Stimulated activated CD8-positive, alpha-beta memory T cell treated with anti-CD3 and anti-CD28 coated beads, Interleukin-7, amount 100 ng/mL, for 24 hours (primary cell): ENCODE measurements around the gene KIF13A.
"Not testable (repeated sequence)": the region's sequence is repeated elsewhere in the genome, so short reads cannot be mapped to it uniquely, and the experiment has no call there.

Experiments used
- DNase-seq: peaks from one replicate; pipeline ENCODE4 v3.0.0-alpha.2; 2020; ENCODE audit warnings: low read depth

The KIF13A gene

DNA sequence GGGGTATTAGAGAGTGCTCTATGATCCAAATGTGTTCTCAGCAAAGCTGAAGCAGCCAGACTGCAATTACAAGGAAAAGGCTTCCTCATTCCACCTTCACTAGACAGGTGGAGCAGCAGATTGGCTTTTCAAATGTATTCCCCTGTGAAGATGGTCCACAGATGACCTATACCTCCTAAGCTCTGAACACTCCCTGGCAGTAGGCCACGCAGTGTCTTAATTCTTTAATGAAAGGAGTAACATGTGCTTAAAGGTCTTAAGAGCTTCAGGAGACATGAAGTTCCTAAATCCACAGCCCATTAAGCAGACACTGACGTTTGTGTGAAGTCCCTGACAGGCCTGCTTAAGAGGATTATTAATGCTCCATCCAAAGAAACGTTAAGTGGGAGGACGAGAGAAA lies 141.8 kb downstream of the KIF13A start:
- no peak for DNase-seq

DNA sequence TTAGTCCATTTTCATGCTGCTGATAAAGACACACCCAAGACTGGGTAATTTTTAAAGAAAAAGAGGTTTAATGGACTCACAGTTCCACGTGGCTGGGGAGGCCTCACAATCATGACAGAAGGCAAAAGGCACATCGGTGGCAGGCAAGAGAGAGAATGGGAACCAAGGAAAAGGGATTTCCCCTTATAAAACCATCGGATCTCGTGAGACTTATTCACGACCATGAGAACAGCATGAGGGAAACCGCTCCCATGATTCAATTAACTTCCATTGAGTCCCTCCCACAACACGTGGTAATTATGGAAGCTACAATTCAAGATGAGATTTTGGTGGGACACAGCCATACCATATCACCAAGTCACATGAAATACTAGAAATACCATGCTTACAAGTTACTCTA lies 142.5 kb downstream of the KIF13A start:
- DNase-seq = not testable (repeated sequence)

DNA sequence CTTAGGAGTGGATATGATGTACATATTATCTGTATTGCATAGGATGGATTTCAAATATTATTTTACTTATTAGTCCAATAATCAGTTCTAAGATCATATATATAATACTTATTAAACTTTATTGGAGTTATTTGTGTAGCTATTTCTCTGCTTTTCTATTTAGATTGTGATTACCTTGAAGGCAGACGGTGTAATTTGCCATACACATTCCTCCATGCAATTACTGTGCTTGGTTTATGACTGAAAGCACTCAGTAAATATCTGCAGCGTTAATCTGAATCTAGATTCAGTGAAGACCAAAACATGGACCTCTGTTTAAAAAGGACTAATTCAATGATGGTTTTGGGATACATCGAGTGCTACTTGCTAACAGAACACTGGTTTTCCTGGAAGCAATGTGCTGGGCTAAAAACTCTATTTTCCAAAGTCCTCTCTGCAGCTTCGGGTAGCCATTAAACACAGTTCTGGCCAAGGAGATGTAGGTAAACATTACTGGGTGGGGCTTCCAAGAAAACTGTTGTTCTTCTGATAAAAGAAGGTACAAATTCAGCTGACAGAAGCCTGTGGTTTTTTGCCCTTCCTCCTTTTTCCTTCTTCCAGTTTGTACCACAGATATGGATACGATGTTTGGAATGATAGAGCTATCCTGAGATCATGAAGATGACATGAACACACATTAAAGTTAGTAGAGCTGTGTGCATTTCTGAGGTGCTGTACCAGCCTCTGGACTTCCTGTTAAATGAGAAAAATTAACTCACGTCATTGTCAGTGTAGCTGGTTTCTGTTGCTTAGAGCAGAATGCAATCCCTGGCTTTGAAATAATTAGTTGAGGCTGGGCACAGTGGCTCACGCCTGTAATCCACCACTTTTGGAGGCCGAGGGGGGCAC lies 144.3 kb downstream of the KIF13A start:
- no peak for DNase-seq

DNA sequence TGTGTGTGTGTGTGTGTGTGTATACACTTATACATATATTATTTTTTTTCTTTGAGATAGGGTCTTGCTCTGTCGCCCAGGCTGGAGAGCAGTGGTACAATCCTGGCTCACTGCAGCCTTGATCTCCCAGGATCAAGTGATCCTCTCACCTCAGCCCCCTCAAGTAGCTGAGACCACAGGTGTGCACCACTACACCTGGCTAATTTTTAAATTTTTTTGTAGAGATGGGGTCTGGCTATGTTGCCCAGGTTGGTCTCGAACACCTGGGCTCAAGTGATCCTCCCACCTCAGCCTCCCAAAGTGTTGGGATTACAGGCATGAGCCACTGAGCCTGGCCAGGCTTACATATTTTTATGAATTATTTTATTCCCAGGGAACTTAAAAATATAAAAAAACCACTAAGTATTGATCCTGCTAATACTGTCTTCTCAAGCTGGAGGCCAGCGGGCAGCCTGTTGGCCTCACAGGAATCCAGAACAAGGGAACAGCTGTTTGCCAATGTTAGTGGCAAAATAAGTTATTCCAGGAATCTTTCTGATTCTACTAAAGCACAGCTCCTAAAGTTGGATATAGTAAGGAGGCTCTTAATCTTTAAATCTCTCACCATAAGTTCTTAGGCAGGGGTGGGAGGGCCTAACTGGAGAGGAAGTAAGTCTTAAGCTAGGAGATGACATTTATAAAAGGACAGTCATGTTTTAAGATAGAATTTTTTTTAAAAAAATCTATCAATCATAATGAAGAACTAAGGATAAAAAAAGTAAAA lies 145.2 kb downstream of the KIF13A start:
- DNase-seq = no peak

DNA sequence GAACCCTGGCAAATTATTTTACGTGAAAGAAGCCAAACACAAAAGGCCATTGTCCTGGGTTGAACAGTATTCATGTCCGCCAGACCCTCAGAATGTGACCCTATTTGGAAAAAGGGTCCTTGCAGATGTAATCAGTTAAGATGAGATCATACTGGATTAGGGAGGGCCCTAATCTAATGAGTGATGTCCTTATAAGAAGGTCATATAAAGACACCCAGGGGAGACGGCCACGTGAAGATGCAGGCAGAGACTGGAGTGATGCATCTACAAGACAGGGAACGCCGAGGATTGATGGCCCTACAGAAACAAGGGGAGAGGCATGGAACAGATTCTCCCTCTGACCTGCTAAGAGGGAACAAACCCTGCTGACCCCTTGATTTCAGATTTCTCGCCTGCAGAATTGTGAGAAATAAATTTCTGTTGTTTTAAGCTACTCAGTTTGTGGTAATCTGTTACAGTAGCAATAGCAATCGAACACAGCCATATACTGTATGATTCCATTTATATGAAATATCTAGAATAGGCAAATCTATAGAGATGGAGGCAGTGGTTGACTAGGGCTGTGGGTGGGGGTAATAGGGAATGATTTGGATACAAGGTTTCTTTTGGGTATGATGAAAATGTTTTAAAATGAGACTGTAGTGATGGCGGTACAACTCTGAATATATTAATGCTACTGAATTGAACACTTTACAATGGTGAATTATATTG lies 147.8 kb downstream of the KIF13A start:
- no peak for DNase-seq

DNA sequence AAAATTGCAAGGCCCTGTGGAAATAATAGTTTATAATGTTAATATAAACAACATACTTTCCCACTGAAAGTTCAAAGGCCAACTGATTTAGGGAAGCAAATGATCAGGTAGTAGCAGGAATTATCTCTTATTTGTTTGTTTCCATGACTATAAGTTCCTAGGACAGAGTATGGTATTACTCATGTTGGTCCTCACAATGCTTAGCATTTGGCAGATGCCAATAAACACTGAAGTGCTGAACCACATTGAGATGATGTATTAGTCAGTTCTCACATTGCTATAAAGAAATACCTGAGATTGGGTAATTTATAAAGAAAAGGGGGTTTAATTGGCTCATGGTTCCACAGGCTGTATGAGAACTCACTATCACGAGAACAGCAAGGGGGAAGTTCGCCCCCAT lies 151.1 kb downstream of the KIF13A start:
- no peak for DNase-seq

DNA sequence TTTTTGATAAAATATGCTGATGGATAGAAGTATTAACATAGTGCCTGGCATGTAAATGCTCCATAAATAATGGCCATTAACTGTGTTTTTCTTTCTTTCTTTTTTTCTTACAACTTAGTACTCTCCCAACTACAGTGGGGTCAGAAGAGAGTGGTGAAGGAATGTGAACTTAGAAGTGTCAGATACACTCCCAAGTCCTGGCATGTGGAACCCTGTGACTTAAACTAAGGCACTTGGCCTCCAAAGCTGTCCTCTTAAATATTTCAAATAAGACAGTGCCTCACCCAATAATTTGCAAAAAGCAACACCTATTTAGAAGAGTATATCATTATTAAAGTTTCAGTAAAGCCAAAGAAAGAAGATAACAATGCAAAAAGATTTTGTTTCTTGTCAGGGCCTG lies 151.7 kb downstream of the KIF13A start:
- DNase-seq = no peak

DNA sequence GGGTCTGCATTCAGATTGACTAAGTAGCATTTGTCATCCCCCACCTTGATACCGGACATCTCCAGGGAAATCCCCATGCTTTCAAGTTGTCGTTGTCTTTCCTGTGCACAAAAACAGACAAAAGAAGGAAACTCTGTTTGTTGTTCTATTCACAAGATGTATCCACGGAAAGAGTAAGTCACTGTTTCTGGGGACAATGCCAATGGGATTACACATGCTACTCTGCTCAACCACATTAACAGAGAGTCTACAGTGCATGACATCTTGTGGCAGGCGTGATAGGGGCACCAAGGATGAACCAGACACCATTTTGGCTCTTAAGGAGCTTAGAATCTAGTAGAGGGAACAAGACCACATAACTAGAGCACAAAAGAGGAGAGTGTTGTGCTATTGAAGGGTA lies 156.3 kb downstream of the KIF13A start:
- no peak for DNase-seq

DNA sequence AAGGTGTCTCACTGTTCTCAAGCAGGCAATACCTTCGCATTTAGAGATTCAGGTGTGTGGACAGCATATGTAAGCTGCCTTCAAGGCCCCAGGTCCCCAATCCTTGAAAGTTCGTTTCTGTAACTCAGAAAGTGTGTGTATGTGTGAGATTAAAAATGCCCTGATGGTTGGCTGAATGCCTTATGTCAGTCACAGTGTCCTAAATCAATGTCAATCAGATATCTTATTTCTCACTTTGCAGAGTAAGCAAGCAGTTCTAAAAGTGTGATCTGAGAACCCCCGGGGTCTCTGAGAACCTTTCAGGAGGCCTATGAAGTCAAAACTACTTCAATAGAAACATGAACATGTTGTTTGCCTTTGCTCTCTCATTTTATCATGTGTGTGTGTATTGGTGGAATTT lies 157.5 kb downstream of the KIF13A start:
- DNase-seq = no peak

DNA sequence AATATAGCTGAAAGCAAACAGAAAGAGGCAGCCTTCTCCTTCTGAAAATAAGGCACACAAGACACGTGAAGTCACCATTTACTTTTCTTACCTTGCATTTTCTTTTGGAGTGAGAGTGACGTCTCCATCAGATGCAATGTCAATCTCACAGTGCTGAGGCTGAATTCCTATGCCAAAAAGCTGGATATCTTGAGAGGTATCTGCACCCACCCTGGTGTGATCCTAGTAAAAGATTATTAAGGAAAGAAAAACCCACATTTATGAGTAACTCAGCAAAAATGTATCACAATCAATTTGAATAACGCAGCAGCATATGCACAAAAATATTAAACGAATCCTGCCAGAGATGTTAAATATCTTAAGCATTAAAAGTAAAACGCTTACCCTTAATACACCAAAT lies 159.3 kb downstream of the KIF13A start:
- no peak for DNase-seq

DNA sequence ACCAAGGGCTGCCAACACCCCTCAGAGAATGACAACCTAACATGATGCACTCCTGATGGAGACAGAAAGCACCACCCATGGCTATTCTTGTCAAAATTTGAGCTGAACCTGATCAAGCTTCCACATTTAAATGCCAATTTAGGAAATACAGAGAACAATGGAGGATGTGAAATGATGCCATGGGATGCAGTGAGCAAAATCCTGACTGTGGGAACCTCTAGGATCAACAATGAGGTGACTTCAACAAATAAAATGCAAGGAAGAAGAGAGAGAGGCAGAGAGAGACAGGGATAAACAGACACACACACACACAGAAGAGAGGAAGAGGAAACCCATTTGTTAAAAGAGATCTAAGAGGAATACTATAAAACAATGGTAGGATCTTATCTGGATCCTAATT lies 161.1 kb downstream of the KIF13A start:
- DNase-seq = no peak

DNA sequence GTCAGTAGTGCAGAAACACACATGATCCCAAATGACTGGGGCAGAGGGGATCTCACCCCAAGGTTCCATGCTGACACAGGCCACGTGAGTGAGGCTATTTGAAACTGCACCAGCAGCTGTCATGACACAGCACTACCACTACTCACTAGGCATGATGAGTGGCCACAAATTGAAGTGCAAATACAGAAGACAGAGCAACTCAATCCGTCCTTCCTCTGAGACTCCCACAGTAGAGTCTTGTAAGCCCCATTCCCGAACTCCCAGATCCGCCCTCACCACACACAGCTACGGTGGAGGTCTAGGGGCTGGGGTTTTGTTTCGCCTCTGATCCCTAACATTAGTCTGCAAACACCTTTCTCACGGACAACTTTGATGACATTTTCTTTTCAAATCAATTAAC lies 167.4 kb downstream of the KIF13A start:
- no peak for DNase-seq

DNA sequence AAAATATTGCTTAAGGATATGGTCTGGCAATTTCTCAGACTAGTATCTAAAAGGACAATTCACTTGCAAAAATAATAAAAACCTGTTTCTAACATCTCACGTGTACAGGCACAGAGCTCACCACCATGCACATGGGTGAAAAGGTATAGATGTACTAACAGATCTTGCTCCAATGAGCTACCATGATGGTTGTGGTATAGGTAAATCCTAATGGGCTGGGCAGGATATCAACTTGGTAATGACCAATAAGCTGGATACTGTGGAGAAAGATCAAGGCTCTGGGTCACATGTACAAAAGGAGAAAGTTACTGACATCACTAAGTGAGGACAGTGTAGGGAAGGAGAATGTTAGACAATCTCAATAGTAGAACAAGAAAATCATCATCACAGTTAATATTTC lies 169.7 kb downstream of the KIF13A start:
- no peak for DNase-seq

DNA sequence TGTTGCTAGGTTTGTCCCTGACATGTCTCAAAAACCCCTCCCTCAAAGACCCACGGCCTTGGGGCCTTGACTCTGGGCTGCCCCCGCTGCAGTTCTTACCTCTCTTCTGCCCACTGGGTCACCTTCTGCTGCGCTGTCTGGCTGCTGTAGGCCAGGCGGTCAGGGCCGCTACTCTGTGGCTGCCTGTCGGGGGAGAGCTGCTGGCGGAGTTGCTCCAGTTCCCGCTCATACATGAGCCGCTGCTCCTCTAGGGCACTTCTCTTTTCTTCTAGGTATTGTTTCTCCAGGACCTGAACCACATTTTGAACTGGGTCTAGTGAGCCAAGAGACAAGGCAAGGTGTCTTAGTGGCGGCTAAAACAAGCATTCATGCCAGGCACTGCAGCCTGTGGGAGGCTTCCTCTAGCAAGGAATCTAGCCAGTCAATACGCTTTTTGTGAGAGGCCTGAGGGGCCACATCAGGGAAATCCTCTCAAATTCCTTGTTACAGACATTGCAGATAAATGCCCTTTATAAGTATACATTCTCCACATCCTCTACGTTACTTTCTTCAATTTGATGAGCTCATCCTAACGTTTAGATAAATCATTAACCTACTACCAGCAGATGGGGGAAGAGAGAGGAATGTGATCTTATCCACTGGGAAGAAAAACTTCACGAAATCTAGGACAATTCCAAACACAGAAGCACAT lies 170.4 kb downstream of the KIF13A start:
- DNase-seq = no peak

DNA sequence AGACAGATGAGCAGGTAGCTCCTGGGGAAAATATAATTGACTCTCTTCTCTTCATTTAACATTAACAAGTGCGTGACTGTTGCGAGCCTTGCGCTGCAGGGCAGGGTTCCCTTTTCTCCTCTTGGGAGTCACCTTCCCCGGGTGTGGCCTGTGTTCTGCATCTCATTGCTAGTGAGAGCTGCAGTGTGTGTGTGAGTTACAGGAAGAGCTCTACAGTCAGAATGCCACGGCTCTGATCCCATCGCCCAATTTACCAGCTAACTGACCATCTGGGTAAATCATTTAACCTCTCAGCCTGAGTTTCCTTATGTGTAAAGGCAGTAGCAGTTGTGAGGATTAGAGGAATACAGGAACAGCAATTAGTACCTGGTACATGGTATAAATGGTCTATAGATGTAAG lies 173.9 kb downstream of the KIF13A start:
- no peak for DNase-seq

DNA sequence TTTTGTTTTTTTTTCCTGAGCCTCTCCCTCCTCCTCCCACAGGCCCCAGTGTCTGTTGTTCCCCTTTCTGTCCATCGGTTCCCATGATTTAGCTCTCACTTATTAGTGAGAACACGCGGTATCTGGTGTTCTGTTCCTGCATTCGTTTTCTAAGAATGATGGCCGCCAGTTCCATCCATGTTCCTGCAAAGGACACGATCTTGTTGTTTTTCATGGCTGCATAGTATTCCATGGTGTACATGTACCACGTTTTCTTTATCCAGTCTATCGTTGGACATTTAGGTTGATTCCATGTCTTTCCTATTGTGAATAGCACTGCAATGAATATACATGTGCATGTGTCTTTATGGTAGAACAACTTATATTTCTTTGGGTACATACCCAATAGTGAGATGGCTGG lies 175.1 kb downstream of the KIF13A start:
- no peak for DNase-seq

DNA sequence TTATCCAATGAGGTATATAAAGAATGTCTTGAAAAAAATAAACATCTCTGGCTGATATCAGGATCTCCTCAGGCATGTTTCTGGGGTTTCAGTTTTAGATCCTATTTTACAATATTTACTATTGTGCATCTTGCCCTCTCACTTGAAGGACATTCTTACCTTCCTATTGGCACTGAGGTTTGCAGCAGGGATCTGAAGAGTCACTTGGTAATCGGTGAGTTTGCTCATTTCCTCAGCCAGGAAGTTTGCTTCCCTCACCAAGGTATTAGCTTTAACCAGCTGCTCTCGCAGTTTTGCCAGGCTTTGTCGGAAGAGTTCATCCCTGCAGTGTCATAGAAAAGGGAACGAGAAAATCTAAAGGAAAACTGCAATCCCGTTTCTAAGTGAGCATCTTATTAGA lies 178.8 kb downstream of the KIF13A start:
- DNase-seq = no peak

DNA sequence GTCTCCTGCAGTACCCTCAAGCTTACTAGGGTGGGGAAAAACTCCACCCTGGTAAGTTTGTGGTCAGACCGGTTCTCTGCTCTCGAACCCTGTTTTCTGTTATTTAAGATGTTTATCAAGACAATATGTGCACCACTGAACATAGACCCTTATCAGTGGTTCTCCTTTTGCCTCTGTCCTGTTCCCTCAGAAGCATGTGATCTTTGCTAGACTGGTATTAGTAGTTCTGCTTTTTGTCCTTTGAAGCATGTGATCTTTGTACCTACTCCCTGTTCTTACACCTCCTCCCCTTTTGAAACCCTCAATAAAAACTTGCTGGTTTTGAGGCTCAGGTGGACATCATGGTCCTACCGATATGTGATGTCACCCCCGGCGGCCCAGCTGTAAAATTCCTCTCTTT lies 180.0 kb downstream of the KIF13A start:
- DNase-seq = not testable (repeated sequence)

DNA sequence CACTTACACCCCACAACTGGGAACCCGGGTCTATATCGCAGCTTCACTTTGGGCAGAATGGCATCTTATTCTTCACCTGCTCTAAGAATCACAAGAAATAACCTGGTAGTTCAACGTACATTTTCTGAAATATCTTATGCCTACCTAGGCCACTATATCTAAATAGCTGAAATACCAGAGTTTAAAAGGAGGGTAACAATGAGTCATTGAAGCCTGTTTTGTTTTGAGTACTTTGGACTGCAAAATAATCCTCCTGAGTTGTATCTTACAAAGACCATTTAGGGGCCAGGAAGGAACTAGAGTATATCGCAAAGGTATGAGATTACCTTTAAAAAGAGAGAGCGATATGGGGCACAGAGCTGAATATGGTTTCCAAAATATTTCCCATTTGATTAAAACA lies 184.0 kb downstream of the KIF13A start:
- no peak for DNase-seq

DNA sequence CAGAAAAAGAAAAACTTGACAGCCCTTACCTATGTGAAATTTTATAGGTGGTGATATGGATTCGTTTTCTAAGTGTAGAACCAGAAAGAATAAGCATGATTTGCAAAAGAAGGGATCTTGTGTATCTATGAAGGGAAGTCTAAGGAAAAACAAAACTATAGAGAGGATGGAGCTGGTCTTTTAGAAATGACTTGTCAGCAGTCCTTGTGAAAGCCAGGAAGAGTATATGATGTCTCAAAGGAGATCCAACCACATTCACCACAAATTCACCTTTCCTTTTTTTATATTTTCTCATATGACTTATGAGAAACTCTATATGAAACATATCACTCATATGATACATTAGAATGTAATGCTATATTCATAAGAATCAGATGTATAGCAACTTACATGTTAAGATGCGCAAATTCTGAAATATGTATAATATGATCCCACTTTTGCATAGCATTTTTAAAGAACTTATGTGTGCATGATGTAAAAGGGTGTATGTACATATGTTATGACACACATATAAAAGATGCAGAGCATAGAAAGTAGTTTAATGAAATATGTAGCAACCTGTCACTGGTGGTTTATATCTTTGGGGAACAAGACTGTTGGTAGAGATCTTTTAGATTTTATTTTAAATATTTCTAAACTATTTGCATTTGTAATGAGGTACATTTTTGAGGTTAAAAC lies 188.8 kb downstream of the KIF13A start:
- no peak for DNase-seq

DNA sequence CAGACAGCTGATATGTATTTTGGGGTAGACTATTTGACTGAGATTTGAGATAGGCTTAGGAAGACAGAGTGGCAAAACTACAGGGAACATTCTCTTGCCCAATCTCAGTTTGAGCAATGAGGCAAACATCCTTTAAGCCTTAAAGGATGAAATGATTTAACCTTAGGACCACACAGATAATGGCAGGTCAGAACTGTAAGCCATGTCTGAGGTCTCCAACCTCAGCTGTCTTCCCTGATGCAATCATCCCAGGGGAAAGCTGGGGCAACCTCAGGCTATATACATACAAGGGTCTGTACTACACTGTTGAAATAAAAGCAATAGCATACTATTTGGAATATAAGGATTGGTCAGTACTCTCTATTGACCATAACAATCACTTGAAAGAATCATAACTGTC lies 196.9 kb downstream of the KIF13A start:
- no peak for DNase-seq
